H9 (cell line): ENCODE results near the gene AMIGO3. TPM values are rescaled to one million over a fixed set of nuclear protein-coding genes. Genes with fewer than 3 reads are reported as not detected.

Experiments used
- DNase-seq: peaks from one replicate; pipeline ENCODE4 v3.0.0-alpha.2; 2017
- H2AFZ ChIP-seq: one replicate; pipeline ENCODE4 v1.6.1; 2013; ENCODE audit warnings: mild to moderate bottlenecking, low read length, control low read depth, moderate library complexity
- H2AK5ac ChIP-seq: 2 replicates; pipeline ENCODE4 v1.6.1; 2013; ENCODE audit warnings: low read length, control low read depth, mixed read lengths; ENCODE audit not compliant: insufficient read length
- H2BK120ac ChIP-seq: one replicate; pipeline ENCODE4 v1.6.1; 2013; ENCODE audit warnings: low read depth, mild to moderate bottlenecking, low read length, control low read depth, inconsistent platforms; ENCODE audit not compliant: poor library complexity, severe bottlenecking
- H2BK12ac ChIP-seq: 2 replicates; pipeline ENCODE4 v1.6.1; 2013; ENCODE audit warnings: low read length, control low read depth, mixed read lengths, low read depth; ENCODE audit not compliant: insufficient read length
- H2BK15ac ChIP-seq: 2 replicates; pipeline ENCODE4 v1.6.1; 2013; ENCODE audit warnings: low read depth, low read length, control low read depth
- H2BK20ac ChIP-seq: one replicate; pipeline ENCODE4 v1.6.1; 2013; ENCODE audit warnings: low read depth, mild to moderate bottlenecking, low read length, control low read depth, inconsistent platforms; ENCODE audit not compliant: poor library complexity, severe bottlenecking
- H2BK5ac ChIP-seq: 2 replicates; pipeline ENCODE4 v1.6.1; 2013; ENCODE audit warnings: low read length, control low read depth, mixed read lengths; ENCODE audit not compliant: insufficient read length
- H3K14ac ChIP-seq: 2 replicates; pipeline ENCODE4 v1.6.1; 2013; ENCODE audit warnings: low read length, control low read depth; ENCODE audit not compliant: insufficient read depth
- H3K18ac ChIP-seq: 2 replicates; pipeline ENCODE4 v1.6.1; 2013; ENCODE audit warnings: low read depth, mild to moderate bottlenecking, mixed read lengths, low read length, control low read depth; ENCODE audit not compliant: insufficient read length
- H3K23ac ChIP-seq: 2 replicates; pipeline ENCODE4 v1.6.1; 2013; ENCODE audit warnings: low read length, control low read depth, mixed read lengths, low read depth; ENCODE audit not compliant: insufficient read length
- H3K23me2 ChIP-seq: 2 replicates; pipeline ENCODE4 v1.6.1; 2013; ENCODE audit warnings: low read depth, mild to moderate bottlenecking, mixed read lengths, low read length, control low read depth; ENCODE audit not compliant: insufficient read length, poor library complexity, severe bottlenecking
- H3K27ac ChIP-seq: 2 replicates; pipeline ENCODE4 v1.5.1; 2013; ENCODE audit warnings: low read length, control low read depth, mixed read lengths, low read depth; ENCODE audit not compliant: insufficient read length
- H3K27me3 ChIP-seq: 2 replicates; pipeline ENCODE4 v1.6.1; 2013; ENCODE audit warnings: low read length, control low read depth, inconsistent platforms; ENCODE audit not compliant: insufficient read depth
- H3K4ac ChIP-seq: 2 replicates; pipeline ENCODE4 v1.6.1; 2013; ENCODE audit warnings: low read depth, mild to moderate bottlenecking, control low read depth, inconsistent platforms, low read length, moderate library complexity
- H3K4me1 ChIP-seq: 2 replicates; pipeline ENCODE4 v1.6.1; 2013; ENCODE audit warnings: low read length, control low read depth, inconsistent platforms; ENCODE audit not compliant: insufficient read depth
- H3K4me2 ChIP-seq: 2 replicates; pipeline ENCODE4 v1.6.1; 2013; ENCODE audit warnings: low read length, control low read depth, mixed read lengths; ENCODE audit not compliant: insufficient read length, insufficient read depth
- H3K56ac ChIP-seq: 2 replicates; pipeline ENCODE4 v1.6.1; 2013; ENCODE audit warnings: low read depth, mild to moderate bottlenecking, mixed read lengths, low read length, control low read depth; ENCODE audit not compliant: insufficient read length
- H3K79me1 ChIP-seq: 2 replicates; pipeline ENCODE4 v1.6.1; 2013; ENCODE audit warnings: low read depth, mild to moderate bottlenecking, moderate library complexity, low read length, control low read depth, inconsistent platforms; ENCODE audit not compliant: insufficient read depth, poor library complexity, severe bottlenecking
- H3K79me2 ChIP-seq: 2 replicates; pipeline ENCODE4 v1.6.1; 2013; ENCODE audit warnings: low read length, control low read depth, inconsistent platforms; ENCODE audit not compliant: insufficient read depth
- H3K9ac ChIP-seq: 2 replicates; pipeline ENCODE4 v1.6.1; 2013; ENCODE audit warnings: low read length, control low read depth, mixed read lengths; ENCODE audit not compliant: insufficient read length; ENCODE audit errors: extremely low read depth
- H3K9me3 ChIP-seq: one replicate; pipeline ENCODE4 v1.6.1; 2013; ENCODE audit warnings: low read depth, low read length, inconsistent platforms; ENCODE audit not compliant: control insufficient read depth
- H3T11ph ChIP-seq: one replicate; pipeline ENCODE4 v1.6.1; 2013; ENCODE audit warnings: mild to moderate bottlenecking, low read length, control low read depth, inconsistent platforms
- H4K20me1 ChIP-seq: one replicate; pipeline ENCODE4 v1.6.1; 2013; ENCODE audit not compliant: control insufficient read depth, insufficient read length, insufficient read depth
- H4K5ac ChIP-seq: 2 replicates; pipeline ENCODE4 v1.6.1; 2013; ENCODE audit warnings: low read depth, mild to moderate bottlenecking, mixed read lengths, low read length, control low read depth; ENCODE audit not compliant: insufficient read length
- H4K8ac ChIP-seq: replicated peaks from 2 replicates; pipeline ENCODE4 v1.6.1; 2013; ENCODE audit warnings: low read length, control low read depth, mixed read lengths, low read depth; ENCODE audit not compliant: insufficient read length
- H4K91ac ChIP-seq: 2 replicates; pipeline ENCODE4 v1.6.1; 2013; ENCODE audit warnings: low read depth, mild to moderate bottlenecking, moderate library complexity, mixed read lengths, low read length, control low read depth; ENCODE audit not compliant: insufficient read length
- H3K27ac Mint-ChIP-seq, 3 experiments: 2 replicates in 2 of 3; 3 replicates in 1 of 3; pipeline ENCODE4 v1.8.0; 2020 to 2021; ENCODE audit warnings: mixed read lengths in 3 of 3, mild to moderate bottlenecking in 1 of 3, moderate library complexity in 1 of 3
- H3K27me3 Mint-ChIP-seq: 2 replicates; pipeline ENCODE4 v1.8.0; 2021; ENCODE audit warnings: low read depth, mild to moderate bottlenecking, moderate library complexity, mixed read lengths
- H3K36me3 Mint-ChIP-seq, 3 experiments: 2 replicates in 2 of 3; 3 replicates in 1 of 3; pipeline ENCODE4 v1.8.0; 2020 to 2021; ENCODE audit warnings: low read depth in 3 of 3, mixed read lengths in 3 of 3; ENCODE audit not compliant: insufficient read depth in 1 of 3
- H3K4me1 Mint-ChIP-seq, 2 experiments: 2 replicates each; pipeline ENCODE4 v1.8.0; 2020; ENCODE audit warnings: mixed read lengths in 2 of 2
- H3K4me3 Mint-ChIP-seq, 2 experiments: 2 replicates in 1 of 2; 3 replicates in 1 of 2; pipeline ENCODE4 v1.8.0; 2020 to 2021; ENCODE audit warnings: mild to moderate bottlenecking in 2 of 2, mixed read lengths in 2 of 2, moderate library complexity in 1 of 2
- H3K9me3 Mint-ChIP-seq, 2 experiments: 2 replicates in 1 of 2; 3 replicates in 1 of 2; pipeline ENCODE4 v1.8.0; 2020; ENCODE audit warnings: mild to moderate bottlenecking in 2 of 2, mixed read lengths in 2 of 2, moderate library complexity in 1 of 2
- CTCF ChIP-seq: fragments of 200-600 bp; sonication (generic); conservative IDR thresholded peaks from 3 replicates; pipeline ENCODE4 v1.8.0; 2021; ENCODE audit warnings: antibody characterized with exemption, mild to moderate bottlenecking
- WGBS: extraction: QIAGEN DNeasy Blood & Tissue Kit; methylation state at CpG from one replicate; pipeline ENCODE4 v1.1.7; 2013; ENCODE audit warnings: missing lambda C conversion rate, low lambda C conversion rate, mixed read lengths; ENCODE audit not compliant: insufficient read length; ENCODE audit errors: extremely low coverage; 5-methylcytosine and 5-hydroxymethylcytosine counted together
- total RNA-seq: library from RNA; stranded (reverse); gene quantifications from 2 replicates; pipeline ENCODE4 v1.2.1, GENCODE V29; 2021

AMIGO3 gene
- total RNA-seq, 1 experiment from 2014 or later: 3.8 TPM

GRCh38 chr3:49702672-49703071, 16.8 kb downstream of the AMIGO3 start:
- H2BK20ac ChIP-seq: no peak overlapping the region
- H3K14ac ChIP-seq: no peak overlapping the region
- H3K4me3 Mint-ChIP-seq: no peak overlapping the region
- no peaks in the 10 kb centered on the region for H3K4me1 ChIP-seq
- H3K27ac ChIP-seq: no peak overlapping the region
- H2BK12ac ChIP-seq: no peak overlapping the region
- no peaks in the 10 kb centered on the region for H4K20me1 ChIP-seq
- no peaks in the 10 kb centered on the region for H3K27me3 Mint-ChIP-seq
- H3K56ac ChIP-seq: no peak overlapping the region
- peak overlapping the region in 1 of 3 experiments; percentile 73; a peak in 1 of 7 replicates for H3K27ac Mint-ChIP-seq
- no peak overlapping the region for H3K18ac ChIP-seq
- H3K4me2 ChIP-seq: no peak overlapping the region
- no peak for DNase-seq
- H3K79me2 ChIP-seq: no peaks in the 10 kb centered on the region
- no peak overlapping the region for H3K4ac ChIP-seq
- no peak overlapping the region for H3T11ph ChIP-seq
- H3K79me1 ChIP-seq: no peaks in the 10 kb centered on the region
- no peak overlapping the region for H4K5ac ChIP-seq
- no peak overlapping the region for H2AFZ ChIP-seq
- no peak overlapping the region for H4K91ac ChIP-seq
- no peak overlapping the region for H2BK5ac ChIP-seq
- H2BK120ac ChIP-seq: no peak overlapping the region
- no peaks in the 10 kb centered on the region for H3K9me3 ChIP-seq
- no peak overlapping the region for H4K8ac ChIP-seq
- H3K36me3 Mint-ChIP-seq: peaks cover 6 to 20% (median 14%) of the 10 kb centered on the region in 3 experiments
- H3K23ac ChIP-seq: no peak overlapping the region
- H3K9me3 Mint-ChIP-seq: no peaks in the 10 kb centered on the region
- H3K9ac ChIP-seq: no peak overlapping the region
- H3K23me2 ChIP-seq: no peaks in the 10 kb centered on the region
- WGBS: no CpG with 5 or more reads among the region's 11 CpGs
- no peak for TF ChIP-seq CTCF
- H2BK15ac ChIP-seq: no peak overlapping the region
- H3K4me1 Mint-ChIP-seq: peaks cover 11 to 21% of the 10 kb centered on the region in 2 experiments
- H2AK5ac ChIP-seq: no peak overlapping the region
- H3K27me3 ChIP-seq: no peaks in the 10 kb centered on the region
